ENCODE measurements around the gene DDX60. TPM values are rescaled to one million over a fixed set of nuclear protein-coding genes. Genes with fewer than 3 reads are reported as not detected.

DDX60 gene
- polyA plus RNA-seq, 4 donors, result 5.7 to 19.6 (median 13.0) TPM

GRCh38 chr4:168279556-168279955 is 39.0 kb downstream of the DDX60 start:
- H3K9me3 ChIP-seq (ENCODE audit: control insufficient read depth in 2 of 2, insufficient read depth in 1 of 2, low read depth in 1 of 2, low read length in 1 of 2), result no peaks in the 10 kb centered on the region
- peaks cover 11 to 16% (median 15%) of the 10 kb centered on the region in 3 donors for H3K36me3 ChIP-seq (ENCODE audit: control insufficient read depth in 3 of 3, insufficient read depth in 2 of 3, low read depth in 1 of 3, low read length in 3 of 3)
- WGBS, 3 donors, result 60 to 77% (median 72%) methylated on average over 2 of the region's 2 CpGs
- no peak overlapping the region for H3K27ac ChIP-seq (ENCODE audit: low read depth in 1 of 3, low read length in 2 of 3)
- no peaks in the 10 kb centered on the region for H3K4me1 ChIP-seq (ENCODE audit: control insufficient read depth in 3 of 3, insufficient read depth in 2 of 3, low read depth in 1 of 3, low read length in 2 of 3)
- H3K4me3 ChIP-seq (ENCODE audit: low read depth in 1 of 3, low read length in 3 of 3), result no peak overlapping the region
- FAIRE-seq (no peak), DNase-seq (no peak)
- no peaks in the 10 kb centered on the region for H3K27me3 ChIP-seq (ENCODE audit: control insufficient read depth in 3 of 3, insufficient read depth in 3 of 3, low read length in 3 of 3)

- H3K27ac ChIP-seq (ENCODE audit: low read depth in 1 of 3, low read length in 2 of 3), result no peak overlapping the region
- no peak overlapping the region for H3K4me3 ChIP-seq (ENCODE audit: low read depth in 1 of 3, low read length in 3 of 3)
- no peaks in the 10 kb centered on the region for H3K4me1 ChIP-seq (ENCODE audit: control insufficient read depth in 3 of 3, insufficient read depth in 2 of 3, low read depth in 1 of 3, low read length in 2 of 3)
- 91 to 97% (median 94%) methylated on average over 2 of the region's 2 CpGs for WGBS, 3 donors
- no peak for DNase-seq
- H3K27me3 ChIP-seq (ENCODE audit: control insufficient read depth in 3 of 3, insufficient read depth in 3 of 3, low read length in 3 of 3), result no peaks in the 10 kb centered on the region
- peaks cover 17 to 23% (median 19%) of the 10 kb centered on the region in 3 donors for H3K36me3 ChIP-seq (ENCODE audit: control insufficient read depth in 3 of 3, insufficient read depth in 2 of 3, low read depth in 1 of 3, low read length in 3 of 3)
- no peaks in the 10 kb centered on the region for H3K9me3 ChIP-seq (ENCODE audit: control insufficient read depth in 2 of 2, insufficient read depth in 1 of 2, low read depth in 1 of 2, low read length in 1 of 2)
- no peak for FAIRE-seq
These were observed 42.7 kb downstream of the DDX60 start for GRCh38 chr4:168275836-168276235.

GRCh38 chr4:168274871-168275270 is 43.7 kb downstream of the DDX60 start:
- Histone ChIP-seq H3K36me3 (ENCODE audit: control insufficient read depth in 3 of 3, insufficient read depth in 2 of 3, low read depth in 1 of 3, low read length in 3 of 3) (peaks cover 15 to 19% (median 18%) of the 10 kb centered on the region in 3 donors), H3K27ac (ENCODE audit: low read depth in 1 of 3, low read length in 2 of 3) (no peak overlapping the region), H3K27me3 (ENCODE audit: control insufficient read depth in 3 of 3, insufficient read depth in 3 of 3, low read length in 3 of 3) (no peaks in the 10 kb centered on the region), H3K4me1 (ENCODE audit: control insufficient read depth in 3 of 3, insufficient read depth in 2 of 3, low read depth in 1 of 3, low read length in 2 of 3) (no peaks in the 10 kb centered on the region), H3K4me3 (ENCODE audit: low read depth in 1 of 3, low read length in 3 of 3) (no peak overlapping the region), H3K9me3 (ENCODE audit: control insufficient read depth in 2 of 2, insufficient read depth in 1 of 2, low read depth in 1 of 2, low read length in 1 of 2) (no peaks in the 10 kb centered on the region)
- no peak for FAIRE-seq
- no peak for DNase-seq
- 58 to 98% (median 97%) methylated on average over 1 of the region's 1 CpG for WGBS, 3 donors

GRCh38 chr4:168273838-168274237 is 44.7 kb downstream of the DDX60 start:
- peaks cover 13 to 18% (median 14%) of the 10 kb centered on the region in 3 donors for H3K36me3 ChIP-seq (ENCODE audit: control insufficient read depth in 3 of 3, insufficient read depth in 2 of 3, low read depth in 1 of 3, low read length in 3 of 3)
- H3K4me3 ChIP-seq (ENCODE audit: low read depth in 1 of 3, low read length in 3 of 3), result no peak overlapping the region
- H3K27ac ChIP-seq (ENCODE audit: low read depth in 1 of 3, low read length in 2 of 3), result no peak overlapping the region
- H3K9me3 ChIP-seq (ENCODE audit: control insufficient read depth in 2 of 2, insufficient read depth in 1 of 2, low read depth in 1 of 2, low read length in 1 of 2), result no peaks in the 10 kb centered on the region
- H3K4me1 ChIP-seq (ENCODE audit: control insufficient read depth in 3 of 3, insufficient read depth in 2 of 3, low read depth in 1 of 3, low read length in 2 of 3), result no peaks in the 10 kb centered on the region
- WGBS, 3 donors, result 86 to 89% (median 87%) methylated on average over 9 of the region's 9 CpGs
- H3K27me3 ChIP-seq (ENCODE audit: control insufficient read depth in 3 of 3, insufficient read depth in 3 of 3, low read length in 3 of 3), result no peaks in the 10 kb centered on the region
- DNase-seq, result no peak
- no peak for FAIRE-seq

- Histone ChIP-seq H3K9me3 (ENCODE audit: control insufficient read depth in 2 of 2, insufficient read depth in 1 of 2, low read depth in 1 of 2, low read length in 1 of 2) (no peaks in the 10 kb centered on the region), H3K4me3 (ENCODE audit: low read depth in 1 of 3, low read length in 3 of 3) (no peak overlapping the region), H3K4me1 (ENCODE audit: control insufficient read depth in 3 of 3, insufficient read depth in 2 of 3, low read depth in 1 of 3, low read length in 2 of 3) (no peaks in the 10 kb centered on the region), H3K27ac (ENCODE audit: low read depth in 1 of 3, low read length in 2 of 3) (no peak overlapping the region), H3K27me3 (ENCODE audit: control insufficient read depth in 3 of 3, insufficient read depth in 3 of 3, low read length in 3 of 3) (no peaks in the 10 kb centered on the region), H3K36me3 (ENCODE audit: control insufficient read depth in 3 of 3, insufficient read depth in 2 of 3, low read depth in 1 of 3, low read length in 3 of 3) (peaks cover 10 to 18% (median 11%) of the 10 kb centered on the region in 3 donors)
- WGBS, 3 donors, result 95 to 97% (median 96%) methylated on average over 2 of the region's 2 CpGs
- no peak for FAIRE-seq
- DNase-seq, result no peak
These were observed 46.1 kb downstream of the DDX60 start for GRCh38 chr4:168272488-168272887.

GRCh38 chr4:168269896-168270295 is 48.7 kb downstream of the DDX60 start:
- Histone ChIP-seq H3K27ac (ENCODE audit: low read depth in 1 of 3, low read length in 2 of 3) (no peak overlapping the region), H3K4me1 (ENCODE audit: control insufficient read depth in 3 of 3, insufficient read depth in 2 of 3, low read depth in 1 of 3, low read length in 2 of 3) (no peaks in the 10 kb centered on the region), H3K27me3 (ENCODE audit: control insufficient read depth in 3 of 3, insufficient read depth in 3 of 3, low read length in 3 of 3) (no peaks in the 10 kb centered on the region), H3K4me3 (ENCODE audit: low read depth in 1 of 3, low read length in 3 of 3) (no peak overlapping the region), H3K36me3 (ENCODE audit: control insufficient read depth in 3 of 3, insufficient read depth in 2 of 3, low read depth in 1 of 3, low read length in 3 of 3) (peaks cover 9 to 18% (median 12%) of the 10 kb centered on the region in 3 donors), H3K9me3 (ENCODE audit: control insufficient read depth in 2 of 2, insufficient read depth in 1 of 2, low read depth in 1 of 2, low read length in 1 of 2) (no peaks in the 10 kb centered on the region)
- WGBS, 3 donors, result 51 to 61% (median 55%) methylated on average over 2 of the region's 2 CpGs
- no peak for FAIRE-seq
- DNase-seq, result peak in 1 of 2 donors; percentile 8

- Histone ChIP-seq H3K4me1 (ENCODE audit: control insufficient read depth in 3 of 3, insufficient read depth in 2 of 3, low read depth in 1 of 3, low read length in 2 of 3) (no peaks in the 10 kb centered on the region), H3K36me3 (ENCODE audit: control insufficient read depth in 3 of 3, insufficient read depth in 2 of 3, low read depth in 1 of 3, low read length in 3 of 3) (peaks cover 3 to 8% (median 5%) of the 10 kb centered on the region in 3 donors), H3K4me3 (ENCODE audit: low read depth in 1 of 3, low read length in 3 of 3) (no peak overlapping the region), H3K27ac (ENCODE audit: low read depth in 1 of 3, low read length in 2 of 3) (no peak overlapping the region), H3K27me3 (ENCODE audit: control insufficient read depth in 3 of 3, insufficient read depth in 3 of 3, low read length in 3 of 3) (no peaks in the 10 kb centered on the region), H3K9me3 (ENCODE audit: control insufficient read depth in 2 of 2, insufficient read depth in 1 of 2, low read depth in 1 of 2, low read length in 1 of 2) (no peaks in the 10 kb centered on the region)
- 86 to 92% (median 89%) methylated on average over 1 of the region's 1 CpG for WGBS, 3 donors
- FAIRE-seq, result no peak
- no peak for DNase-seq
These were observed 53.2 kb downstream of the DDX60 start for GRCh38 chr4:168265327-168265726.

- Histone ChIP-seq H3K27me3 (ENCODE audit: control insufficient read depth in 3 of 3, insufficient read depth in 3 of 3, low read length in 3 of 3) (no peaks in the 10 kb centered on the region), H3K9me3 (ENCODE audit: control insufficient read depth in 2 of 2, insufficient read depth in 1 of 2, low read depth in 1 of 2, low read length in 1 of 2) (no peaks in the 10 kb centered on the region), H3K4me3 (ENCODE audit: low read depth in 1 of 3, low read length in 3 of 3) (no peak overlapping the region), H3K27ac (ENCODE audit: low read depth in 1 of 3, low read length in 2 of 3) (no peak overlapping the region), H3K36me3 (ENCODE audit: control insufficient read depth in 3 of 3, insufficient read depth in 2 of 3, low read depth in 1 of 3, low read length in 3 of 3) (peaks cover 3 to 11% (median 7%) of the 10 kb centered on the region in 3 donors), H3K4me1 (ENCODE audit: control insufficient read depth in 3 of 3, insufficient read depth in 2 of 3, low read depth in 1 of 3, low read length in 2 of 3) (no peaks in the 10 kb centered on the region)
- FAIRE-seq (no peak), DNase-seq (no peak)
- 85 to 88% (median 86%) methylated on average over 3 of the region's 3 CpGs for WGBS, 3 donors
These were observed 53.6 kb downstream of the DDX60 start for GRCh38 chr4:168264903-168265302.

GRCh38 chr4:168263039-168263438 is 55.5 kb downstream of the DDX60 start:
- Histone ChIP-seq H3K4me3 (ENCODE audit: low read depth in 1 of 3, low read length in 3 of 3) (no peak overlapping the region), H3K36me3 (ENCODE audit: control insufficient read depth in 3 of 3, insufficient read depth in 2 of 3, low read depth in 1 of 3, low read length in 3 of 3) (peaks cover 2 to 9% (median 7%) of the 10 kb centered on the region in 3 donors), H3K9me3 (ENCODE audit: control insufficient read depth in 2 of 2, insufficient read depth in 1 of 2, low read depth in 1 of 2, low read length in 1 of 2) (no peaks in the 10 kb centered on the region), H3K4me1 (ENCODE audit: control insufficient read depth in 3 of 3, insufficient read depth in 2 of 3, low read depth in 1 of 3, low read length in 2 of 3) (no peaks in the 10 kb centered on the region), H3K27me3 (ENCODE audit: control insufficient read depth in 3 of 3, insufficient read depth in 3 of 3, low read length in 3 of 3) (no peaks in the 10 kb centered on the region), H3K27ac (ENCODE audit: low read depth in 1 of 3, low read length in 2 of 3) (no peak overlapping the region)
- no peak for DNase-seq
- WGBS, 3 donors, result 96 to 99% (median 97%) methylated on average over 1 of the region's 1 CpG
- no peak for FAIRE-seq

Measured in small intestine (tissue), 7 donors.